MM.1S (cell line): Measurements from ENCODE around the gene ARHGAP45.
"Not testable (repeated sequence)": the region's sequence is repeated elsewhere in the genome, so short reads cannot be mapped to it uniquely, and the experiment has no call there.

Experiments used
- DNase-seq: peaks from one replicate; pipeline ENCODE4 v3.0.0-alpha.2; 2015
- H2AFZ ChIP-seq: fragments of 300-600 bp; sonication (generic); 2 replicates; pipeline ENCODE4 v1.6.0; 2016; ENCODE audit warnings: antibody characterized with exemption, low read length
- H3F3A ChIP-seq: fragments of 300-600 bp; sonication (generic); 2 replicates; pipeline ENCODE4 v1.6.1; 2016; ENCODE audit warnings: mild to moderate bottlenecking, antibody characterized with exemption, low read length, moderate library complexity, mixed read lengths; ENCODE audit not compliant: insufficient read depth
- H3K27ac ChIP-seq: fragments of 300-600 bp; sonication (generic); 2 replicates; pipeline ENCODE4 v1.5.1; 2016; ENCODE audit warnings: mild to moderate bottlenecking, low read length
- H3K27me3 ChIP-seq: fragments of 300-600 bp; sonication (generic); replicated peaks from 2 replicates; pipeline ENCODE4 v1.6.0; 2016; ENCODE audit warnings: low read length; ENCODE audit not compliant: insufficient read depth
- H3K36me3 ChIP-seq: fragments of 300-600 bp; sonication (generic); replicated peaks from 2 replicates; pipeline ENCODE4 v1.6.1; 2016; ENCODE audit warnings: mild to moderate bottlenecking, low read length, mixed read lengths; ENCODE audit not compliant: insufficient read depth
- H3K4me1 ChIP-seq: fragments of 300-600 bp; sonication (generic); 2 replicates; pipeline ENCODE4 v1.6.1; 2016; ENCODE audit warnings: low read length, mixed read lengths
- H3K4me2 ChIP-seq: fragments of 300-600 bp; sonication (generic); 2 replicates; pipeline ENCODE4 v1.6.0; 2016; ENCODE audit warnings: low read depth, low read length
- H3K4me3 ChIP-seq: fragments of 300-600 bp; sonication (generic); 2 replicates; pipeline ENCODE4 v1.5.1; 2016; ENCODE audit warnings: low read length, mixed read lengths
- H3K79me2 ChIP-seq: fragments of 300-600 bp; sonication (generic); 2 replicates; pipeline ENCODE4 v1.6.1; 2016; ENCODE audit warnings: mixed run types, low read length, mixed read lengths
- H3K9ac ChIP-seq: fragments of 300-600 bp; sonication (generic); 2 replicates; pipeline ENCODE4 v1.6.1; 2016; ENCODE audit warnings: low read length, mixed read lengths
- H3K9me2 ChIP-seq: fragments of 300-600 bp; sonication (generic); replicated peaks from 2 replicates; pipeline ENCODE4 v1.6.1; 2016; ENCODE audit warnings: mild to moderate bottlenecking, low read length, mixed read lengths; ENCODE audit not compliant: insufficient read depth
- H3K9me3 ChIP-seq: fragments of 300-600 bp; sonication (generic); replicated peaks from 2 replicates; pipeline ENCODE4 v1.6.1; 2016; ENCODE audit warnings: mild to moderate bottlenecking, low read length, mixed read lengths; ENCODE audit not compliant: insufficient read depth
- H4K20me1 ChIP-seq: fragments of 300-600 bp; sonication (generic); 2 replicates; pipeline ENCODE4 v1.6.1; 2016; ENCODE audit warnings: mild to moderate bottlenecking, low read length, moderate library complexity, mixed read lengths; ENCODE audit not compliant: insufficient read depth
- CTCF ChIP-seq: fragments of 300-600 bp; sonication (generic); IDR thresholded peaks from 2 replicates; pipeline ENCODE4 v1.5.1; 2016; ENCODE audit warnings: antibody characterized with exemption, low read length, mixed read lengths
- EZH2 ChIP-seq: fragments of 300-600 bp; sonication (generic); optimal IDR thresholded peaks from 2 replicates; pipeline ENCODE3; 2017; ENCODE audit warnings: low read depth, mild to moderate bottlenecking, antibody characterized with exemption, low read length, mixed read lengths
- EZH2phosphoT487 ChIP-seq: fragments of 300-600 bp; sonication (generic); IDR thresholded peaks from 2 replicates; pipeline ENCODE4 v1.6.1; 2018; ENCODE audit warnings: antibody characterized with exemption, low read length

ARHGAP45 gene

GRCh38 chr19:1128106-1128505 is 61.1 kb downstream of the ARHGAP45 start:
- Histone ChIP-seq H3K27me3 (no peaks in the 10 kb centered on the region), H3K9me3 (no peaks in the 10 kb centered on the region), H2AFZ (no peak overlapping the region), H3K9ac (no peak overlapping the region), H3K4me2 (no peak overlapping the region), H3K79me2 (peaks cover 68% of the 10 kb centered on the region), H3K36me3 (peaks cover 7% of the 10 kb centered on the region), H3F3A (peaks cover 22% of the 10 kb centered on the region), H4K20me1 (no peaks in the 10 kb centered on the region), H3K9me2 (no peaks in the 10 kb centered on the region), H3K4me3 (no peak overlapping the region), H3K4me1 (peaks cover 22% of the 10 kb centered on the region; the same call in 1 of the 2 replicates), H3K27ac (no peak overlapping the region)
- no peak for TF ChIP-seq EZH2phosphoT487
- TF ChIP-seq EZH2: no peak
- no peak for TF ChIP-seq CTCF
- no peak for DNase-seq

DNA sequence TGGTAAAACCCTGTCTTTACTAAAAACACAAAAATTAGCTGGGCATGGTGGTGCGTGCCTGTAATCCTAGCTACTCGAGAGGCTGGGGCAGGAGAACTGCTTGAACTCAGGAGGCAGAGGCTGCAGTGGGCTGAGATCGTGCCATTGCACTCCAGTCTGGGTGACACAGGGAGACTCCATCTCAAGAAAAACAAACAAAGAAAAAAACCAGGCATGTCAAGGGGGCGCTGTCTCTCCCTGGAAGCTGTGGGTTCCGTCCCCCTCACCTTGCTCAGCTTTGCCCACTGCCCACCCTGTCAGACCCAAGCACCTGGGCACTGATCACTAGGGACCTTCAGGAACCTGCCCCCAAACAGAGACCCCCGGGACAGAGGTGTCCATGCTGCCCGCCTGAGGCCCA is 62.1 kb downstream of the ARHGAP45 start:
- not testable (repeated sequence) for H3K9me3 ChIP-seq, DNase-seq, H3K27me3 ChIP-seq, H3K36me3 ChIP-seq, H3K4me3 ChIP-seq, H4K20me1 ChIP-seq, H3K27ac ChIP-seq, H3K9me2 ChIP-seq, H2AFZ ChIP-seq, H3K9ac ChIP-seq, H3K4me2 ChIP-seq
- peaks cover 73% of the 10 kb centered on the region for H3K79me2 ChIP-seq
- peaks cover 25% of the 10 kb centered on the region for H3F3A ChIP-seq
- H3K4me1 ChIP-seq: peaks cover 26% of the 10 kb centered on the region; the same call in 1 of the 2 replicates

- no peak overlapping the region for H3K9ac ChIP-seq
- H3K27me3 ChIP-seq: no peaks in the 10 kb centered on the region
- no peak overlapping the region for H3K4me3 ChIP-seq
- H3K79me2 ChIP-seq: peaks cover 72% of the 10 kb centered on the region
- no peaks in the 10 kb centered on the region for H4K20me1 ChIP-seq
- H3K9me3 ChIP-seq: no peaks in the 10 kb centered on the region
- H2AFZ ChIP-seq: no peak overlapping the region
- no peak for DNase-seq
- H3K36me3 ChIP-seq: no peaks in the 10 kb centered on the region
- H3K27ac ChIP-seq: no peak overlapping the region
- no peak for TF ChIP-seq EZH2
- TF ChIP-seq EZH2phosphoT487: no peak
- TF ChIP-seq CTCF: no peak
- H3F3A ChIP-seq: peaks cover 25% of the 10 kb centered on the region
- no peaks in the 10 kb centered on the region for H3K9me2 ChIP-seq
- H3K4me2 ChIP-seq: no peak overlapping the region
- H3K4me1 ChIP-seq: peaks cover 30% of the 10 kb centered on the region; the same call in 1 of the 2 replicates
Observed at GRCh38 chr19:1129535-1129934, 62.6 kb downstream of the ARHGAP45 start.
